ENCODE results near the gene SLC35D1.

- TF ChIP-seq, protein P1, sequence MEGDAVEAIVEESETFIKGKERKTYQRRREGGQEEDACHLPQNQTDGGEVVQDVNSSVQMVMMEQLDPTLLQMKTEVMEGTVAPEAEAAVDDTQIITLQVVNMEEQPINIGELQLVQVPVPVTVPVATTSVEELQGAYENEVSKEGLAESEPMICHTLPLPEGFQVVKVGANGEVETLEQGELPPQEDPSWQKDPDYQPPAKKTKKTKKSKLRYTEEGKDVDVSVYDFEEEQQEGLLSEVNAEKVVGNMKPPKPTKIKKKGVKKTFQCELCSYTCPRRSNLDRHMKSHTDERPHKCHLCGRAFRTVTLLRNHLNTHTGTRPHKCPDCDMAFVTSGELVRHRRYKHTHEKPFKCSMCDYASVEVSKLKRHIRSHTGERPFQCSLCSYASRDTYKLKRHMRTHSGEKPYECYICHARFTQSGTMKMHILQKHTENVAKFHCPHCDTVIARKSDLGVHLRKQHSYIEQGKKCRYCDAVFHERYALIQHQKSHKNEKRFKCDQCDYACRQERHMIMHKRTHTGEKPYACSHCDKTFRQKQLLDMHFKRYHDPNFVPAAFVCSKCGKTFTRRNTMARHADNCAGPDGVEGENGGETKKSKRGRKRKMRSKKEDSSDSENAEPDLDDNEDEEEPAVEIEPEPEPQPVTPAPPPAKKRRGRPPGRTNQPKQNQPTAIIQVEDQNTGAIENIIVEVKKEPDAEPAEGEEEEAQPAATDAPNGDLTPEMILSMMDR (IDR thresholded peaks at IDR 0.05; ENCODE audit: control extremely low read depth in 1 of 3, insufficient read depth in 1 of 3, low read depth in 1 of 3, low read length in 3 of 3): no peak
- TF ChIP-seq HDAC2 (IDR thresholded peaks at IDR 0.05; ENCODE audit: borderline replicate concordance in 1 of 2, low read depth in 2 of 2, low read length in 2 of 2): peak in 1 of 2 experiments; percentile 21; a peak in 1 of 4 replicates
- no peak; the same call in 1 of the 2 replicates for TF ChIP-seq MAX (IDR thresholded peaks at IDR 0.05)
- no peak for TF ChIP-seq BRCA1 (IDR thresholded peaks at IDR 0.05; ENCODE audit: low read depth, low read length)
- TF ChIP-seq TCF12 (IDR thresholded peaks at IDR 0.05; ENCODE audit: low read depth, low read length): 0 out of 2 replicates have a peak, but pooled peaks have one; percentile 24
- TF ChIP-seq CBX5 (IDR thresholded peaks at IDR 0.05; ENCODE audit: low read depth, low read length): no peak
- no peak for TF ChIP-seq KDM1A (IDR thresholded peaks at IDR 0.05; ENCODE audit: borderline replicate concordance, low read length)
- TF ChIP-seq EZH2 (IDR thresholded peaks at IDR 0.05; ENCODE audit: low read depth, low read length, severe bottlenecking): no peak
- peak; percentile 3 for TF ChIP-seq SAP30 (IDR thresholded peaks at IDR 0.05; ENCODE audit: insufficient read depth, insufficient replicate concordance, low read length)
- no peak for TF ChIP-seq BACH1 (IDR thresholded peaks at IDR 0.05; ENCODE audit: low read length)
- no peak for TF ChIP-seq HDAC6 (IDR thresholded peaks at IDR 0.05; ENCODE audit: low read depth, low read length)
- no peak for TF ChIP-seq EP300 (IDR thresholded peaks at IDR 0.05; ENCODE audit: borderline replicate concordance in 1 of 2, low read depth in 2 of 2, low read length in 2 of 2)
Observed at GRCh38 chr1:67053785-67054772, at the start of gene SLC35D1.
